K562 (cell line): Measurements from ENCODE around the gene LRRC43. TPM values are rescaled to one million over a fixed set of nuclear protein-coding genes. Genes with fewer than 3 reads are reported as not detected.
A peak's percentile ranks its signal among the peaks of the same experiment; 100 is the strongest.

Experiments used
- CHD2 ChIP-seq: IDR thresholded peaks from 2 replicates; pipeline ENCODE4 v1.6.1; 2011; ENCODE audit warnings: low read depth, low read length
- HDGF ChIP-seq: fragments of 450-650 bp; IDR thresholded peaks from 2 replicates; pipeline ENCODE4 v1.6.1; 2016
- IFI16 ChIP-seq: fragments of 250-450 bp; sonication (Bioruptor Pico); IDR thresholded peaks from 2 replicates; pipeline ENCODE4 v2.1.2; 2022; ENCODE audit warnings: mild to moderate bottlenecking, inconsistent platforms
- LARP7 ChIP-seq: fragments of 450-650 bp; IDR thresholded peaks from 2 replicates; pipeline ENCODE4 v1.6.1; 2016
- MAFG ChIP-seq: fragments of 450-650 bp; conservative IDR thresholded peaks from 2 replicates; pipeline ENCODE4 v1.6.1; 2016; ENCODE audit warnings: missing genetic modification characterization, missing compliant biosample characterization
- NEUROD1 ChIP-seq: fragments of 150-350 bp; IDR thresholded peaks from 2 replicates; pipeline ENCODE4 v1.6.1; 2014; ENCODE audit warnings: borderline replicate concordance, low read length, low read depth; ENCODE audit not compliant: partially characterized antibody
- NFE2 ChIP-seq: IDR thresholded peaks from 2 replicates; pipeline ENCODE4 v1.6.1; 2014; ENCODE audit warnings: antibody characterized with exemption, low read depth
- NR2C1 ChIP-seq, 2 experiments: fragments of 450-650 bp; IDR thresholded peaks; 2 replicates each; pipeline ENCODE4 v1.6.1; 2017; ENCODE audit warnings: mild to moderate bottlenecking in 2 of 2, antibody characterized with exemption in 1 of 2, inconsistent platforms in 1 of 2, missing compliant biosample characterization in 1 of 2, missing genetic modification characterization in 1 of 2
- NR2C2 ChIP-seq, 2 experiments: fragments of 200-800 bp in 1 of 2; sonication (Bioruptor generic) in 1 of 2; sonication (generic) in 1 of 2; formaldehyde crosslinking in 1 of 2; IDR thresholded peaks; 2 replicates each; pipeline versions ENCODE4 v1.6.1 to v1.8.0; 2016 to 2022; ENCODE audit warnings: mild to moderate bottlenecking in 1 of 2, missing compliant biosample characterization in 1 of 2, missing genetic modification characterization in 1 of 2, missing genetic modification reagents in 1 of 2
- PCBP1 ChIP-seq: fragments of 200-400 bp; formaldehyde crosslinking; IDR thresholded peaks from 2 replicates; pipeline ENCODE4 v1.6.1; 2018; ENCODE audit warnings: mild to moderate bottlenecking, low read depth, low read length; ENCODE audit not compliant: poor library complexity, severe bottlenecking
- PML ChIP-seq: IDR thresholded peaks from 2 replicates; pipeline ENCODE4 v1.6.1; 2012; ENCODE audit warnings: low read length, inconsistent platforms
- POLR2A ChIP-seq: fragments of 450-650 bp; conservative IDR thresholded peaks from 2 replicates; pipeline ENCODE4 v1.6.1; 2016
- TARDBP ChIP-seq: fragments of 450-650 bp; IDR thresholded peaks from 2 replicates; pipeline ENCODE4 v1.6.1; 2016
- polyA plus RNA-seq, 8 experiments: library from polyadenylated mRNA; depleted of rRNA in 4 of 8; stranded (reverse) in 5 of 8; unstranded in 3 of 8; fragments of >200 nt; fragmentation: Nextera tagmentation in 2 of 8; fragmentation: Illumina TruSeq in 1 of 8; extraction: Ambion mirVana in 2 of 8; extraction: Trizol in 1 of 8; gene quantifications; 2 replicates each; pipeline versions ENCODE4 v1.2.1 to v1.2.3, GENCODE V29; 2011 to 2014; ENCODE audit warnings: inconsistent platforms in 1 of 8, missing spikeins in 1 of 8
- total RNA-seq, 7 experiments: library from RNA; depleted of rRNA in 6 of 7; stranded (reverse); fragments of >200 nt in 6 of 7; fragmentation: Illumina TruSeq in 2 of 7; extraction: Trizol in 2 of 7; gene quantifications; 2 replicates each; pipeline versions ENCODE4 v1.2.1 to v1.2.3, GENCODE V29; 2011 to 2021; ENCODE audit warnings: low replicate concordance in 1 of 7
- TF ChIP-seq, protein P1 (sequence below): fragments of 450-650 bp; IDR thresholded peaks from 2 replicates; pipeline ENCODE4 v1.6.1; 2016; ENCODE audit warnings: low read depth
- TF ChIP-seq, protein P2 (sequence below): fragments of 250-450 bp; sonication (Bioruptor Pico); IDR thresholded peaks from 2 replicates; pipeline ENCODE4 v1.5.0; 2021

The LRRC43 gene
- total and polyA plus RNA-seq, 9 of the 15 experiments (the other 6 are each of a cell fraction or from before 2014, with no cell fraction given), result 0.19 TPM; not detected in 8

DNA sequence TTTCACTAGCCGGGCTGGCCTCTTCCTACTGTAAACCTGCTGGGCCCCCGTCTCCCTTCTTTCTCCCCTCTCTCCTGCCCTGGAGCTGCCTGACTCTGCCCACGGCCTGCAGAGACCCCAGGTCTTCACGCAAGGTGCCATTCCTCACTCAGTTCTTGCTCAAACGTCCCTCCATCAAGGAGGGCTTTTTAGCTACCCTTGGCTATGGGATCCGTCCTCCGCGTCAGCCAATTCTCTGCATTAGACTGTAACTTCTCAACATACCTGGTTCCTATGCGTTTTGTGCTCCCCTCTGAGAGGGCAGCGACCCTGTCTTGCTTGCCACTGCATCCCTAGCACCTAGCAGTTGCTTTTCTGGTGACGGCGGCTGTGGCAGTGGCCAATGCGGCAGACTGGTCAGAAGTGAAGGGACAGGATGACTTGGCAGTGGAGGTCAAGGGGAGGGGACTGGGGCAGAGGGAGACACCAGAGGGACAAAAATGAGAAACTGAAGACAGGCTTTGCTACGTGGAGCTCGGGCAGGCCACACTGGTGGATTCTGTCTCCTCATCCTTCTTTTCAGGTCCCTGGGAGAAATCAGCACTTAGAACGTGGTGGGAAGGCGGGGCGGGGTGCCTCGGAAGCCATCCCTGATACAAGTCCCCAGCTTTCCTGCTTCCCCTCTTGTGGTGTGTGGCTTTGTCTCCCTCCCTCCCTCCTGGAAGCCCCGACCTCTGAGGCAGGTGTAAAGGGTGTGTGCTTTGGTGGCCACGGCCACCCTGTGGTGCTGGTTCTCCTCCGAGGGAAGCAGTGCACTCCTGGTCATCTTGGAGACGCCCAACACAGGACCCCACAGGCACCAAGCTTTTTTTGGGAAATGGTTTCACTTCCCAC, 22.4 kb downstream of the LRRC43 start (continued):
- TF ChIP-seq, protein P1, sequence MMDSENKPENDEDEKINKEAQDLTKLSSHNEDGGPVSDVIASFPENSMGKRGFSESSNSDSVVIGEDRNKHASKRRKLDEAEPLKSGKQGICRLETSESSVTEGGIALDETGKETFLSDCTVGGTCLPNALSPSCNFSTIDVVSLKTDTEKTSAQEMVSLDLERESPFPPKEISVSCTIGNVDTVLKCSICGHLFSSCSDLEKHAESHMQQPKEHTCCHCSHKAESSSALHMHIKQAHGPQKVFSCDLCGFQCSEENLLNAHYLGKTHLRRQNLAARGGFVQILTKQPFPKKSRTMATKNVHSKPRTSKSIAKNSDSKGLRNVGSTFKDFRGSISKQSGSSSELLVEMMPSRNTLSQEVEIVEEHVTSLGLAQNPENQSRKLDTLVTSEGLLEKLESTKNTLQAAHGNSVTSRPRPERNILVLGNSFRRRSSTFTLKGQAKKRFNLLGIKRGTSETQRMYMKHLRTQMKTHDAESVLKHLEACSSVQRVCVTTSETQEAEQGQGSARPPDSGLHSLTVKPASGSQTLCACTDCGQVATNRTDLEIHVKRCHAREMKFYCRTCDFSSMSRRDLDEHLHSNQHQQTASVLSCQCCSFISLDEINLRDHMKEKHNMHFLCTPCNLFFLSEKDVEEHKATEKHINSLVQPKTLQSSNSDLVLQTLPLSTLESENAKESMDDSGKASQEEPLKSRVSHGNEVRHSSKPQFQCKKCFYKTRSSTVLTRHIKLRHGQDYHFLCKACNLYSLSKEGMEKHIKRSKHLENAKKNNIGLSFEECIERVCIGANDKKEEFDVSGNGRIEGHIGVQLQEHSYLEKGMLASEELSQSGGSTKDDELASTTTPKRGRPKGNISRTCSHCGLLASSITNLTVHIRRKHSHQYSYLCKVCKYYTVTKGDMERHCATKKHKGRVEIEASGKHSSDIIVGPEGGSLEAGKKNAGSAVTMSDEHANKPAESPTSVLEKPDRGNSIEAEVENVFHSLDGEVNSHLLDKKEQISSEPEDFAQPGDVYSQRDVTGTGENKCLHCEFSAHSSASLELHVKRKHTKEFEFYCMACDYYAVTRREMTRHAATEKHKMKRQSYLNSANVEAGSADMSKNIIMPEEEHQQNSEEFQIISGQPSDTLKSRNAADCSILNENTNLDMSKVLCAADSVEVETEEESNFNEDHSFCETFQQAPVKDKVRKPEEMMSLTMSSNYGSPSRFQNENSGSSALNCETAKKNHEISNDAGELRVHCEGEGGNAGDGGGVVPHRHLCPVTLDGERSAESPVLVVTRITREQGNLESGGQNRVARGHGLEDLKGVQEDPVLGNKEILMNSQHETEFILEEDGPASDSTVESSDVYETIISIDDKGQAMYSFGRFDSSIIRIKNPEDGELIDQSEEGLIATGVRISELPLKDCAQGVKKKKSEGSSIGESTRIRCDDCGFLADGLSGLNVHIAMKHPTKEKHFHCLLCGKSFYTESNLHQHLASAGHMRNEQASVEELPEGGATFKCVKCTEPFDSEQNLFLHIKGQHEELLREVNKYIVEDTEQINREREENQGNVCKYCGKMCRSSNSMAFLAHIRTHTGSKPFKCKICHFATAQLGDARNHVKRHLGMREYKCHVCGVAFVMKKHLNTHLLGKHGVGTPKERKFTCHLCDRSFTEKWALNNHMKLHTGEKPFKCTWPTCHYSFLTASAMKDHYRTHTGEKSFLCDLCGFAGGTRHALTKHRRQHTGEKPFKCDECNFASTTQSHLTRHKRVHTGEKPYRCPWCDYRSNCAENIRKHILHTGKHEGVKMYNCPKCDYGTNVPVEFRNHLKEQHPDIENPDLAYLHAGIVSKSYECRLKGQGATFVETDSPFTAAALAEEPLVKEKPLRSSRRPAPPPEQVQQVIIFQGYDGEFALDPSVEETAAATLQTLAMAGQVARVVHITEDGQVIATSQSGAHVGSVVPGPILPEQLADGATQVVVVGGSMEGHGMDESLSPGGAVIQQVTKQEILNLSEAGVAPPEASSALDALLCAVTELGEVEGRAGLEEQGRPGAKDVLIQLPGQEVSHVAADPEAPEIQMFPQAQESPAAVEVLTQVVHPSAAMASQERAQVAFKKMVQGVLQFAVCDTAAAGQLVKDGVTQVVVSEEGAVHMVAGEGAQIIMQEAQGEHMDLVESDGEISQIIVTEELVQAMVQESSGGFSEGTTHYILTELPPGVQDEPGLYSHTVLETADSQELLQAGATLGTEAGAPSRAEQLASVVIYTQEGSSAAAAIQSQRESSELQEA, result peak; percentile 77
- TF ChIP-seq, protein P2, sequence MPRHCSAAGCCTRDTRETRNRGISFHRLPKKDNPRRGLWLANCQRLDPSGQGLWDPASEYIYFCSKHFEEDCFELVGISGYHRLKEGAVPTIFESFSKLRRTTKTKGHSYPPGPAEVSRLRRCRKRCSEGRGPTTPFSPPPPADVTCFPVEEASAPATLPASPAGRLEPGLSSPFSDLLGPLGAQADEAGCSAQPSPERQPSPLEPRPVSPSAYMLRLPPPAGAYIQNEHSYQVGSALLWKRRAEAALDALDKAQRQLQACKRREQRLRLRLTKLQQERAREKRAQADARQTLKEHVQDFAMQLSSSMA, result no peak
- TF ChIP-seq IFI16, result no peak
- TF ChIP-seq TARDBP, result no peak
- TF ChIP-seq NFE2, result peak; percentile 35; the same call in 1 of the 2 replicates
- no peak for TF ChIP-seq HDGF
- TF ChIP-seq POLR2A, result peak; percentile 39; the same call in 1 of the 2 replicates
- peak; percentile 21; the same call in 1 of the 2 replicates for TF ChIP-seq PML
- no peak for TF ChIP-seq NEUROD1
- 0 out of 2 replicates have a peak, but pooled peaks have one; percentile 28 for TF ChIP-seq NR2C2 (CRISPR knock-in tag; IDR thresholded peaks at IDR 0.05)
- TF ChIP-seq NR2C2 (tag; IDR thresholded peaks at IDR 0.05), result no peak
- no peak for TF ChIP-seq PCBP1
- TF ChIP-seq LARP7, result no peak
- TF ChIP-seq MAFG (tag), result 0 out of 2 replicates have a peak, but pooled peaks have one; percentile 8
- TF ChIP-seq CHD2, result 0 out of 2 replicates have a peak, but pooled peaks have one; percentile 3
- no peak for TF ChIP-seq NR2C1 (IDR thresholded peaks at IDR 0.05)
- TF ChIP-seq NR2C1 (tag; IDR thresholded peaks at IDR 0.05), result 0 out of 2 replicates have a peak, but pooled peaks have one; percentile 13
